ENCODE data around the gene TMEM167B.

The TMEM167B gene

DNA sequence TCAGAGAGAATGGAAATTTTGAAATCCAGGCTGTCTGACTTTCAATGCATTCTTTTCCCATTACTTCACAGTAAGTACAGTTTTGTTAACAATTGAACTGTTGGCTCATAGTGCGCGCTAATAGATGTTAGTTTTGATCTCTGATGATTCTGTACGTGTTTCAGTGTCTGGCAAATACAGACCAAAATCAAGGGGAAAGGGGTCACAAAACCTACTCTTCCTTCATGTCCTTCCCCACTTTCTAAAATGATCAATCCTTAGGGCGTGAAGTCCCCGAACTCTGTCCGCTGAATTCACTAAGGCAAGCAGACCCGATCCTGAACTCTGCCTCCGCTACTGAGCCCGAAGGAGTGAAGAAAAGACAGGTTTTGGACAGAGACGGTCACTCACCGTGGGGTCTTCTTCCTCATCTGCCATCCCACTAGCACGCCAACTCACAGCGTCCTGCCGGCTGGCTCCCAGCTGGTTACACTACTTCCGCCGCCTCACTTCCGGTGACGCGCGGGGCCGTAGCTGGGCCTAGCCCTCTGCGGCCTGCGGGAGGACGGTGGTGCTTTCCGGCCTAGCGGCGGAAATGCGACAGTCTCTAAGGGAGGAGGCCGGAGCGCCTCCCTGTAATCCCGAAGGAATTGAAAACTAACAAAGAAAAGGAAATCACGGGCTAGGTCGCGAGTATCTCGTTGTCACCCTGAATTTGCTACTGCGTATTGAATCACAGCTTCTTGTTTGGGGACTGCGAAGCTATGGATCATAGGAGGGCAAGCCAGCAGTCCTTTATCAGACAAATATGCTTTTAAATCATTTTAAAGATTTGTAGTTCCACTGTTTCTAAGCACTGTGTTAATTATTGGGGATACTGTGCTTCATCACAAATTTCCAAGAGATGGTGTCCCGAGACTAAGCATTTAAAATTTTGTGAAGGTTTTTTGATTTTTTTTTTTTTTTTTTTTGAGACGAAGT, 14.8 kb upstream of the TMEM167B start, which contains the start of gene TAF13:
TAF13 (minus strand) TSS at position 473 of the 960 bp plus-strand sequence; CDS start at position 417, 56 bp downstream.
- H3K79me2 ChIP-seq (ENCODE audit: control insufficient read depth, insufficient read depth, low read length) = peaks cover 7% of the 10 kb centered on the region
- no peak within 1 kb of the TSS for H2AK5ac ChIP-seq (ENCODE audit: low read length)
- no peaks in the 10 kb centered on the region for H3K27me3 ChIP-seq (ENCODE audit: insufficient read depth, low read length, poor library complexity)
- H2BK5ac ChIP-seq (ENCODE audit: low read length) = no peak within 1 kb of the TSS
- H3K4ac ChIP-seq (ENCODE audit: low read depth, low read length) = no peak within 1 kb of the TSS
- no peak within 1 kb of the TSS for H2BK15ac ChIP-seq (replicated peaks; ENCODE audit: low read depth)
- peak within 1 kb of the TSS; percentile 96 for H4K5ac ChIP-seq (ENCODE audit: low read length)
- no peak within 1 kb of the TSS for H2BK120ac ChIP-seq (ENCODE audit: low read depth, low read length)
- peak within 1 kb of the TSS; percentile 31 for H4K8ac ChIP-seq (ENCODE audit: low read depth, low read length)
- H3K36me3 ChIP-seq (ENCODE audit: control insufficient read depth, insufficient read depth, low read length) = no peaks in the 10 kb centered on the region
- DNase-seq = peak; percentile 98
- peak within 1 kb of the TSS; percentile 95 for H3K56ac ChIP-seq (ENCODE audit: low read length)
- no peaks in the 10 kb centered on the region for H3K4me1 ChIP-seq (ENCODE audit: control insufficient read depth, low read depth, low read length)
- peak within 1 kb of the TSS; percentile 56 for H3K18ac ChIP-seq (ENCODE audit: low read length)
- H3K79me1 ChIP-seq (ENCODE audit: low read length) = peaks cover 3% of the 10 kb centered on the region
- peak within 1 kb of the TSS; percentile 90 for H3K9ac ChIP-seq (ENCODE audit: low read length)
- H3K4me3 ChIP-seq (ENCODE audit: low read length) = peak within 1 kb of the TSS; percentile 81
- no CpG with 5 or more reads among the region's 39 CpGs for WGBS (ENCODE audit: extremely low coverage, insufficient coverage, low lambda C conversion rate)
- peak within 1 kb of the TSS; percentile 6 for H3K27ac ChIP-seq (ENCODE audit: low read depth, low read length)
- peak within 1 kb of the TSS; percentile 44 for H3K4me2 ChIP-seq (ENCODE audit: low read length)
- no peak within 1 kb of the TSS for H3K23ac ChIP-seq (ENCODE audit: low read length)

- no CpG with 5 or more reads among the region's 1 CpG for WGBS (ENCODE audit: extremely low coverage, insufficient coverage, low lambda C conversion rate)
Observed at GRCh38 chr1:109078317-109078716, 12.2 kb upstream of the TMEM167B start.

GRCh38 chr1:109079240-109079622, 11.3 kb upstream of the TMEM167B start:
- WGBS (ENCODE audit: extremely low coverage, insufficient coverage, low lambda C conversion rate) = 100% methylated on average over 1 of the region's 2 CpGs
- H3K4me3 ChIP-seq (ENCODE audit: low read length) = no peak overlapping the region

More at GRCh38 chr1:109078317-109078716, 12.2 kb upstream of the TMEM167B start:
- Histone ChIP-seq H2AK5ac (ENCODE audit: low read length) (no peak overlapping the region), H3K79me2 (ENCODE audit: control insufficient read depth, insufficient read depth, low read length) (peaks cover 6% of the 10 kb centered on the region), H3K36me3 (ENCODE audit: control insufficient read depth, insufficient read depth, low read length) (no peaks in the 10 kb centered on the region), H3K27ac (ENCODE audit: low read depth, low read length) (no peak overlapping the region), H3K4me1 (ENCODE audit: control insufficient read depth, low read depth, low read length) (no peaks in the 10 kb centered on the region), H4K8ac (ENCODE audit: low read depth, low read length) (no peak overlapping the region), H3K9ac (ENCODE audit: low read length) (no peak overlapping the region), H3K4ac (ENCODE audit: low read depth, low read length) (no peak overlapping the region), H3K79me1 (ENCODE audit: low read length) (peaks cover 1% of the 10 kb centered on the region), H2BK5ac (ENCODE audit: low read length) (no peak overlapping the region), H2BK15ac (replicated peaks; ENCODE audit: low read depth) (no peak overlapping the region), H3K4me3 (ENCODE audit: low read length) (no peak overlapping the region), H3K23ac (ENCODE audit: low read length) (peak overlapping the region; percentile 45), H3K27me3 (ENCODE audit: insufficient read depth, low read length, poor library complexity) (no peaks in the 10 kb centered on the region), H2BK120ac (ENCODE audit: low read depth, low read length) (no peak overlapping the region), H3K4me2 (ENCODE audit: low read length) (no peak overlapping the region), H3K18ac (ENCODE audit: low read length) (no peak overlapping the region), H3K56ac (ENCODE audit: low read length) (no peak overlapping the region), H4K5ac (ENCODE audit: low read length) (no peak overlapping the region)
- DNase-seq = no peak

DNA sequence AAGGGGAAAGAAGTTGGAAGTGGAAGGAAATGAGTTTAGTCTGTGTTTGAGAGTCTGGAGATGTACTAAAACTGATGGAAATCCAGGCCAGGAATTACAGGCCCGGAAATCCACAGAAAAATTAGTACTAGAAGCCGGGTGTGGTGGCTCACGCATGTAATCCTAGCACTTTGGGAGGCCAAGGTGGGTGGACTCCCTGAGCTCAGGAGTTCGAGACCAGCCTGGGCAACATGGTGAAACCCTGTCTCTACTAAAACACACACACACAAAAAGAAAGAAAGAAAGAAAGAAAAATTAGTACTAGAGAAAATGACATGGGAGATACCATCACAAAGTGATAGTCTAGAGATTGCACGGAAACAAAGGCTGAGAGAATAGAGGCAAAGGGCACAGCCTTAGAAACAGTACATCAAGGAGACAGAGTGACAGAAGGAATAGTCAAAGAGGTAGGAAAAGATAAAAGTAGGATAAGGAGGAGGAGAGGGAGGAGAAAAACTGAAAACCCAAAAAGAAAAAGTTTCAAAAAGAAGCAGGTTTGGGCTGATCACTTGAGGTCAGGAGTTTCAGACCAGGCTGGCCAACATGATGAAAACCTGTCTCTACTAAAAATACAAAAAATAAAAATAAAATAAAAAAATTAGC, 10.0 kb upstream of the TMEM167B start:
- no peak overlapping the region for H3K56ac ChIP-seq (ENCODE audit: low read length)
- H2BK15ac ChIP-seq (replicated peaks; ENCODE audit: low read depth) = no peak overlapping the region
- no peak overlapping the region for H3K23ac ChIP-seq (ENCODE audit: low read length)
- H3K36me3 ChIP-seq (ENCODE audit: control insufficient read depth, insufficient read depth, low read length) = no peaks in the 10 kb centered on the region
- no peak for DNase-seq
- no peak overlapping the region for H2AK5ac ChIP-seq (ENCODE audit: low read length)
- no peak overlapping the region for H2BK5ac ChIP-seq (ENCODE audit: low read length)
- H3K79me2 ChIP-seq (ENCODE audit: control insufficient read depth, insufficient read depth, low read length) = peaks cover 2% of the 10 kb centered on the region
- no peak overlapping the region for H3K4me3 ChIP-seq (ENCODE audit: low read length)
- no peak overlapping the region for H3K4ac ChIP-seq (ENCODE audit: low read depth, low read length)
- no peak overlapping the region for H3K4me2 ChIP-seq (ENCODE audit: low read length)
- no peak overlapping the region for H3K9ac ChIP-seq (ENCODE audit: low read length)
- H4K8ac ChIP-seq (ENCODE audit: low read depth, low read length) = no peak overlapping the region
- H3K27ac ChIP-seq (ENCODE audit: low read depth, low read length) = no peak overlapping the region
- no peak overlapping the region for H2BK120ac ChIP-seq (ENCODE audit: low read depth, low read length)
- no peak overlapping the region for H4K5ac ChIP-seq (ENCODE audit: low read length)
- no peaks in the 10 kb centered on the region for H3K27me3 ChIP-seq (ENCODE audit: insufficient read depth, low read length, poor library complexity)
- H3K79me1 ChIP-seq (ENCODE audit: low read length) = no peaks in the 10 kb centered on the region
- no peaks in the 10 kb centered on the region for H3K4me1 ChIP-seq (ENCODE audit: control insufficient read depth, low read depth, low read length)
- WGBS (ENCODE audit: extremely low coverage, insufficient coverage, low lambda C conversion rate) = no CpG with 5 or more reads among the region's 5 CpGs
- H3K18ac ChIP-seq (ENCODE audit: low read length) = no peak overlapping the region

More at GRCh38 chr1:109079240-109079622, 11.3 kb upstream of the TMEM167B start:
- Histone ChIP-seq H3K36me3 (ENCODE audit: control insufficient read depth, insufficient read depth, low read length) (no peaks in the 10 kb centered on the region), H3K79me2 (ENCODE audit: control insufficient read depth, insufficient read depth, low read length) (peaks cover 6% of the 10 kb centered on the region), H3K4me2 (ENCODE audit: low read length) (no peak overlapping the region), H3K4ac (ENCODE audit: low read depth, low read length) (no peak overlapping the region), H2BK15ac (replicated peaks; ENCODE audit: low read depth) (no peak overlapping the region), H3K56ac (ENCODE audit: low read length) (no peak overlapping the region), H2BK120ac (ENCODE audit: low read depth, low read length) (no peak overlapping the region), H3K18ac (ENCODE audit: low read length) (no peak overlapping the region), H3K4me1 (ENCODE audit: control insufficient read depth, low read depth, low read length) (no peaks in the 10 kb centered on the region), H3K27ac (ENCODE audit: low read depth, low read length) (no peak overlapping the region), H3K27me3 (ENCODE audit: insufficient read depth, low read length, poor library complexity) (no peaks in the 10 kb centered on the region), H2BK5ac (ENCODE audit: low read length) (no peak overlapping the region), H4K8ac (ENCODE audit: low read depth, low read length) (no peak overlapping the region), H3K9ac (ENCODE audit: low read length) (no peak overlapping the region), H2AK5ac (ENCODE audit: low read length) (no peak overlapping the region), H3K23ac (ENCODE audit: low read length) (no peak overlapping the region), H4K5ac (ENCODE audit: low read length) (no peak overlapping the region), H3K79me1 (ENCODE audit: low read length) (peaks cover 1% of the 10 kb centered on the region)
- DNase-seq = no peak

DNA sequence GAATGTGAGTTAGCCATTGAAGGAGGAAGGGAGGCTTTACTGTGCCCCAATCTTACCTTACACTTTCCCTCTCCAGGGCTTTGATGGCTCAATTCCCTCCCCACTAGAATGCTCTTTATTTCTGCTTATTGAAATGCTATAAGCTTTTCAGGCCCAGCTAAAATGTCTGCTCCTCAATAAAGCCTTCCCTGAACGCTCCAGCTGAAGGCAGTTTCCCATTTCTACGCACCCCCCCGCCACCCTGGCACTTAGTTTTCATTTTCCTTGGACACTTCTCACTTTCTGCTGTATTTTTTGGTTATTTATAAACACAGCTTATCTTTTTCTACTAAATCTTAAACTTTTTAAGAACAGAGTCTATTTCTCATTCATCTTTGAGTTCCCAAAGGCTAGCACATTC, 7.1 kb upstream of the TMEM167B start:
- no peak overlapping the region for H2BK120ac ChIP-seq (ENCODE audit: low read depth, low read length)
- no CpG with 5 or more reads among the region's 3 CpGs for WGBS (ENCODE audit: extremely low coverage, insufficient coverage, low lambda C conversion rate)
- no peak overlapping the region for H4K8ac ChIP-seq (ENCODE audit: low read depth, low read length)
- no peak overlapping the region for H3K4me3 ChIP-seq (ENCODE audit: low read length)
- no peak overlapping the region for H4K5ac ChIP-seq (ENCODE audit: low read length)
- H3K36me3 ChIP-seq (ENCODE audit: control insufficient read depth, insufficient read depth, low read length) = no peaks in the 10 kb centered on the region
- H3K9ac ChIP-seq (ENCODE audit: low read length) = no peak overlapping the region
- H3K27ac ChIP-seq (ENCODE audit: low read depth, low read length) = no peak overlapping the region
- no peaks in the 10 kb centered on the region for H3K4me1 ChIP-seq (ENCODE audit: control insufficient read depth, low read depth, low read length)
- no peaks in the 10 kb centered on the region for H3K79me1 ChIP-seq (ENCODE audit: low read length)
- H3K56ac ChIP-seq (ENCODE audit: low read length) = no peak overlapping the region
- H3K27me3 ChIP-seq (ENCODE audit: insufficient read depth, low read length, poor library complexity) = no peaks in the 10 kb centered on the region
- no peak overlapping the region for H2AK5ac ChIP-seq (ENCODE audit: low read length)
- no peak overlapping the region for H3K4me2 ChIP-seq (ENCODE audit: low read length)
- no peak overlapping the region for H3K23ac ChIP-seq (ENCODE audit: low read length)
- no peak overlapping the region for H2BK15ac ChIP-seq (replicated peaks; ENCODE audit: low read depth)
- no peaks in the 10 kb centered on the region for H3K79me2 ChIP-seq (ENCODE audit: control insufficient read depth, insufficient read depth, low read length)
- DNase-seq = no peak
- no peak overlapping the region for H2BK5ac ChIP-seq (ENCODE audit: low read length)
- no peak overlapping the region for H3K4ac ChIP-seq (ENCODE audit: low read depth, low read length)
- no peak overlapping the region for H3K18ac ChIP-seq (ENCODE audit: low read length)

Data from mesendoderm (in vitro differentiated cells).